ENCODE results near the gene SPG7. TPM values are rescaled to one million over a fixed set of nuclear protein-coding genes. Genes with fewer than 3 reads are reported as not detected.

SPG7 gene
- total RNA-seq, 1 experiment from 2014 or later, result 119 TPM

GRCh38 chr16:89561884-89562599 is 53.8 kb downstream of the SPG7 start:
- Histone ChIP-seq H2BK5ac (ENCODE audit: insufficient read length, low read length) (no peak overlapping the region), H2BK20ac (ENCODE audit: low read depth, low read length, poor library complexity, severe bottlenecking) (no peak overlapping the region), H4K20me1 (ENCODE audit: control insufficient read depth, insufficient read depth, insufficient read length) (peaks cover 4% of the 10 kb centered on the region), H3K23me2 (ENCODE audit: insufficient read length, low read depth, low read length, poor library complexity, severe bottlenecking) (peaks cover 19% of the 10 kb centered on the region), H3K18ac (ENCODE audit: insufficient read length, low read depth, low read length) (no peak overlapping the region), H3K4me1 (ENCODE audit: insufficient read depth, low read length) (no peaks in the 10 kb centered on the region; the same call in 1 of the 2 replicates), H4K91ac (ENCODE audit: insufficient read length, low read depth, low read length) (no peak overlapping the region), H3K79me2 (ENCODE audit: insufficient read depth, low read length) (peaks cover 10% of the 10 kb centered on the region; the same call in 1 of the 2 replicates), H3K56ac (ENCODE audit: insufficient read length, low read depth, low read length) (no peak overlapping the region), H3K9me3 (ENCODE audit: control insufficient read depth, low read depth, low read length) (no peaks in the 10 kb centered on the region), H2BK120ac (ENCODE audit: low read depth, low read length, poor library complexity, severe bottlenecking) (no peak overlapping the region), H3K27ac (ENCODE audit: insufficient read length, low read depth, low read length) (no peak overlapping the region), H4K5ac (ENCODE audit: insufficient read length, low read depth, low read length) (peak overlapping the region; percentile 26), H3K23ac (ENCODE audit: insufficient read length, low read depth, low read length) (no peak overlapping the region), H2BK15ac (ENCODE audit: low read depth, low read length) (no peak overlapping the region), H2AFZ (ENCODE audit: low read length) (no peak overlapping the region), H2BK12ac (ENCODE audit: insufficient read length, low read depth, low read length) (no peak overlapping the region), H3K4me2 (ENCODE audit: insufficient read depth, insufficient read length, low read length) (peak overlapping the region; percentile 97), H3K79me1 (ENCODE audit: insufficient read depth, low read depth, low read length, poor library complexity, severe bottlenecking) (peaks cover 6% of the 10 kb centered on the region), H3K14ac (ENCODE audit: insufficient read depth, low read length) (no peak overlapping the region), H2AK5ac (ENCODE audit: insufficient read length, low read length) (no peak overlapping the region), H3K4ac (ENCODE audit: low read depth, low read length) (no peak overlapping the region), H3K27me3 (ENCODE audit: insufficient read depth, low read length) (no peaks in the 10 kb centered on the region), H3K9ac (ENCODE audit: extremely low read depth, insufficient read length, low read length) (peak overlapping the region; percentile 86), H3T11ph (ENCODE audit: low read length) (no peak overlapping the region), H4K8ac (replicated peaks; ENCODE audit: insufficient read length, low read depth, low read length) (no peak overlapping the region)
- no peak for TF ChIP-seq CTCF (conservative IDR thresholded peaks at IDR 0.05)
- H3K27ac Mint-ChIP-seq, result peak overlapping the region; percentile 92 to 96 (median 95)
- H3K9me3 Mint-ChIP-seq, result no peaks in the 10 kb centered on the region; a peak in 1 of 5 replicates
- no peak for DNase-seq
- H3K27me3 Mint-ChIP-seq (ENCODE audit: low read depth), result peaks cover 3% of the 10 kb centered on the region
- H3K4me3 Mint-ChIP-seq, result peak overlapping the region; percentile 96
- no CpG with 5 or more reads among the region's 23 CpGs for WGBS (ENCODE audit: extremely low coverage, insufficient read length, low lambda C conversion rate)
- peaks cover 45 to 48% of the 10 kb centered on the region in 2 experiments for H3K4me1 Mint-ChIP-seq
- H3K36me3 Mint-ChIP-seq (ENCODE audit: insufficient read depth in 1 of 3, low read depth in 3 of 3), result peaks cover 26 to 48% (median 38%) of the 10 kb centered on the region in 3 experiments
